Loucy (cell line): Measurements from ENCODE around the gene NUP214.

Experiments
- H2AFZ ChIP-seq: fragments of 200-600 bp; sonication (generic); 2 replicates; pipeline ENCODE4 v1.6.0; 2016; ENCODE audit warnings: antibody characterized with exemption, mild to moderate bottlenecking, low read length, moderate library complexity
- H3F3A ChIP-seq: fragments of 200-600 bp; 2 replicates; pipeline ENCODE4 v1.6.0; 2016; ENCODE audit warnings: antibody characterized with exemption, low read depth, mild to moderate bottlenecking
- H3K27me3 ChIP-seq: fragments of 200-600 bp; sonication (generic); 2 replicates; pipeline ENCODE4 v1.6.1; 2014; ENCODE audit warnings: low read length, mild to moderate bottlenecking; ENCODE audit not compliant: insufficient read depth, poor library complexity, severe bottlenecking
- H3K36me3 ChIP-seq: fragments of 200-600 bp; sonication (generic); 2 replicates; pipeline ENCODE4 v1.6.1; 2016; ENCODE audit warnings: low read length; ENCODE audit not compliant: insufficient read depth
- H3K4me1 ChIP-seq: fragments of 200-600 bp; sonication (generic); 2 replicates; pipeline ENCODE4 v1.5.1; 2014; ENCODE audit warnings: low read length, mild to moderate bottlenecking; ENCODE audit not compliant: insufficient read depth, poor library complexity, severe bottlenecking
- H3K4me2 ChIP-seq: fragments of 200-600 bp; sonication (generic); 2 replicates; pipeline ENCODE4 v1.6.0; 2014; ENCODE audit warnings: antibody characterized with exemption, low read length, low read depth, mild to moderate bottlenecking; ENCODE audit not compliant: poor library complexity, severe bottlenecking
- H3K4me3 ChIP-seq: fragments of 200-600 bp; sonication (generic); 2 replicates; pipeline ENCODE4 v1.5.1; 2014; ENCODE audit warnings: low read length, mild to moderate bottlenecking, mixed read lengths; ENCODE audit not compliant: poor library complexity, severe bottlenecking
- H3K79me2 ChIP-seq: fragments of 200-600 bp; sonication (generic); 2 replicates; pipeline ENCODE4 v1.6.1; 2014; ENCODE audit warnings: low read length; ENCODE audit not compliant: insufficient read depth
- H3K9ac ChIP-seq: fragments of 200-600 bp; sonication (generic); 2 replicates; pipeline ENCODE4 v1.6.0; 2014; ENCODE audit warnings: mild to moderate bottlenecking, low read depth, low read length, moderate library complexity; ENCODE audit not compliant: poor library complexity, severe bottlenecking
- H3K9me2 ChIP-seq: fragments of 200-600 bp; sonication (generic); replicated peaks from 2 replicates; pipeline ENCODE4 v1.6.1; 2016; ENCODE audit warnings: low read depth, low read length, mixed read lengths
- H3K9me3 ChIP-seq: fragments of 200-600 bp; sonication (generic); 2 replicates; pipeline ENCODE4 v1.6.1; 2014; ENCODE audit warnings: mild to moderate bottlenecking, antibody characterized with exemption, low read length, low read depth; ENCODE audit not compliant: insufficient read depth
- H4K20me1 ChIP-seq: fragments of 200-600 bp; sonication (generic); 2 replicates; pipeline ENCODE4 v1.6.0; 2014; ENCODE audit warnings: antibody characterized with exemption, low read length, mild to moderate bottlenecking; ENCODE audit not compliant: insufficient read depth, poor library complexity, severe bottlenecking
- EZH2phosphoT487 ChIP-seq: fragments of 200-600 bp; IDR thresholded peaks from 2 replicates; pipeline ENCODE4 v1.6.1; 2018; ENCODE audit warnings: antibody characterized with exemption, mild to moderate bottlenecking, moderate library complexity, borderline replicate concordance
- TF ChIP-seq, protein P1 (sequence below): fragments of 200-600 bp; sonication (generic); conservative IDR thresholded peaks from 2 replicates; pipeline ENCODE4 v1.5.1; 2014; ENCODE audit warnings: mild to moderate bottlenecking, antibody characterized with exemption, low read length

NUP214 gene

DNA sequence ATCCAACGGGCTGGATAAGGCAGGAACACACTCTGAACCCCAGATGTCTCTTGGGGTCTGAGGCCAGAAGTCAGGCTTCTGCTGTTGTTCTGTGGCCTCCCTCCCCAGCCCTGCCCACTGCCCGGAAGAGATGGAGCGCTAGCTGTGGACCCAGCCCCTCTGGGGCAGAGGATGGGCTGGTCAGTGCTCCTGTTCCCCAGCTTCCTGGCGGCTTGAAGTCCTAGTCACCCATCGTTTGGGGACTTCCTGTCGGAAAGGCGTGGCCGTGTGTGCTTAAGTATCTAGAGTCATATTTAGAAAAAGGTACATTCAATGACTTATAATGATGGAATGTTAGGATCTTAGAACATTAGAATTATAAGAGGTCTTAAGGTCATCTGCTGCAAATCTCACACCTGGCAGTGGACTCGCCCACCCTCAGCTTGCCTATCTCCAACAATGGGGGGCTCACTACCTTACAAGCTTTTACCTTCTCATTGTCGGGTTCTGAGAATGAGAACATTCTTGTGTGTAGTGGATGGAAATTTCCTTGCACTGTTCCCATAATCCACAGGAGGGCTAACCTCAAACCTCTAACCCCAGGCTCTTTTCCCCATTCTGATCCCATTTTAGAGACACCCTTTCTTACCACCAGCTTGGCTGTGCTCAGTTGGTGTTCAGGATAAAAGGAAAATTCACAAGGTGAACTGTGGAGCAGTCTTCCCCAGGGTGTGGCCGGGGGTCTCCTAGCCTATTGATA, 42.4 kb upstream of the NUP214 start:
- Histone ChIP-seq H3F3A (no peaks in the 10 kb centered on the region), H3K4me3 (no peak overlapping the region), H3K79me2 (no peaks in the 10 kb centered on the region), H3K36me3 (no peaks in the 10 kb centered on the region), H4K20me1 (no peaks in the 10 kb centered on the region), H3K27me3 (no peaks in the 10 kb centered on the region), H3K9me3 (no peaks in the 10 kb centered on the region), H3K4me1 (no peaks in the 10 kb centered on the region), H3K9ac (no peak overlapping the region), H2AFZ (no peak overlapping the region), H3K4me2 (no peak overlapping the region), H3K9me2 (no peaks in the 10 kb centered on the region)
- TF ChIP-seq, protein P1, sequence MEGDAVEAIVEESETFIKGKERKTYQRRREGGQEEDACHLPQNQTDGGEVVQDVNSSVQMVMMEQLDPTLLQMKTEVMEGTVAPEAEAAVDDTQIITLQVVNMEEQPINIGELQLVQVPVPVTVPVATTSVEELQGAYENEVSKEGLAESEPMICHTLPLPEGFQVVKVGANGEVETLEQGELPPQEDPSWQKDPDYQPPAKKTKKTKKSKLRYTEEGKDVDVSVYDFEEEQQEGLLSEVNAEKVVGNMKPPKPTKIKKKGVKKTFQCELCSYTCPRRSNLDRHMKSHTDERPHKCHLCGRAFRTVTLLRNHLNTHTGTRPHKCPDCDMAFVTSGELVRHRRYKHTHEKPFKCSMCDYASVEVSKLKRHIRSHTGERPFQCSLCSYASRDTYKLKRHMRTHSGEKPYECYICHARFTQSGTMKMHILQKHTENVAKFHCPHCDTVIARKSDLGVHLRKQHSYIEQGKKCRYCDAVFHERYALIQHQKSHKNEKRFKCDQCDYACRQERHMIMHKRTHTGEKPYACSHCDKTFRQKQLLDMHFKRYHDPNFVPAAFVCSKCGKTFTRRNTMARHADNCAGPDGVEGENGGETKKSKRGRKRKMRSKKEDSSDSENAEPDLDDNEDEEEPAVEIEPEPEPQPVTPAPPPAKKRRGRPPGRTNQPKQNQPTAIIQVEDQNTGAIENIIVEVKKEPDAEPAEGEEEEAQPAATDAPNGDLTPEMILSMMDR: no peak
- no peak for TF ChIP-seq EZH2phosphoT487

DNA sequence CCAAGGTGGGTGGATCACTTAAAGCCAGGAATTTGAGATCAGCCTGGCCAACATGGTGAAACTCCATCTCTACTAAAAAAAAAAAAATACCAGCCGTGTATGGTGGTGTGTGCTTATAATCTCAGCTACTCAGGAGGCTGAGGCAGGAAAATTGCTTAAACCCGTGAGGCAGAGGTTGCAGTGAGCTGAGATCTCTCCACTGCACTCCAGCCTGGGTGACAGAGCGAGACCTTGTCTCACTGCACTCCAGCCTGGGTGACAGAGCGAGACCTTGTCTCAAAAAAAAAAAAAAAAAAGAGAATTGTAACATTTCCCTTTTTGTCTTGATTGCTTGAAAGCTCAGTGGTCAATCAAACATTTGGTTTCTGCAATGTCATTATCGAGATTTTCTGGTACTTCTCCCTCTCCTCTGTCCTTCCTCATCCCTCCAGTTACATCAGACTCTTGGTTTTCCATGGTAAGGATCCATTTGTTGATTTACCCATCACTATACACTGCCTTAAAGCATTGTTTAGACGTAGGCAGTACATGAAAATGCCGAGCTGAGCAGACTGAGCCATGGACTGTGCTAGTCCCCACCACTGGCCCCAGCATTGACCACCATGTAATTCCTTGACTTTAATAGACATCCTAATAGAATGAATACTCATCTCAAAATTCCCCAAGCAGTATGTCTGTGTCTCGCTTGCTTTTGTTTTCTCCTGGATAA, 40.6 kb upstream of the NUP214 start:
- Histone ChIP-seq H4K20me1 (no peaks in the 10 kb centered on the region), H3K9me2 (no peaks in the 10 kb centered on the region), H3K4me1 (no peaks in the 10 kb centered on the region), H2AFZ (no peak overlapping the region), H3K4me2 (no peak overlapping the region), H3K79me2 (no peaks in the 10 kb centered on the region), H3K4me3 (no peak overlapping the region), H3K36me3 (no peaks in the 10 kb centered on the region), H3K27me3 (no peaks in the 10 kb centered on the region), H3K9me3 (no peaks in the 10 kb centered on the region), H3F3A (no peaks in the 10 kb centered on the region), H3K9ac (no peak overlapping the region)
- TF ChIP-seq, protein P1: no peak
- no peak for TF ChIP-seq EZH2phosphoT487

DNA sequence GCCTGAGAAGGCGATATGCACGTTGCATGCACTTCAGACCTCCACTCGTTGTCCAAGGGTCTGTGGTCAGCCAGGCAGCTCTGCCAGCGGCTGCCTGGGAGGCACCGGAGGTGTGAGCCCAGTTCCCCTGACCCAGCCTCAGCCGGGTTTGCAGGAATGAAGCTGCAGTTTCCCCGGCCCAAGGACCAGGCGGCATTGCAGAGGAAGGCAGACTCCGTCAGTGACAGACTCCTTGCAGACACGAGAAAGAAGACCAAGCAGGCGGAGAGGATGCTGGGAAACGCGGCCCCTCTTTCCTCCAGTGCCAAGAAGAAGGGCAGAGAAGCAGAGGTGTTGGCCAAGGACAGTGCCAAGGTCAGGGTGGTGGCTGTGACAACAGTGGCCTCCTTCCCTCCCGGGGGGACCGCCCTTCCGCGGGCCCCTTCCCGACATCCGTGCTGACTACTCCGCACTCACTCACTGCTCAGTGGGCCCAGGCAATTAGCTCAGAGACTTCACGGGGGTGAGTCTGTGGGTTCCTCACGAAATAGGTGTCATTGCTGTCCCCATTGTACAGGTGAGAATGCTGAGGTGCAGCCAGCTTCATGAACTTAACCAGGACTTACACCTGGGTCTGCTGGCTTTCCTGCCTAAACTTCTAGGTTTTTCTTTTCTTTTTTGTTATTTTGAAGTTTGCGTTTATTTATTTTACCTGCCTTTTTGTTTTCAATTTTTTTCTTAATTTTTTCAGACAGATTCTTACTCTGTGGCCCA, 39.8 kb upstream of the NUP214 start:
- Histone ChIP-seq H3K4me3 (no peak overlapping the region), H3K27me3 (no peaks in the 10 kb centered on the region), H3K4me2 (no peak overlapping the region), H3K36me3 (no peaks in the 10 kb centered on the region), H3K9ac (no peak overlapping the region), H3F3A (no peaks in the 10 kb centered on the region), H2AFZ (no peak overlapping the region), H3K79me2 (no peaks in the 10 kb centered on the region), H3K9me2 (no peaks in the 10 kb centered on the region), H3K4me1 (no peaks in the 10 kb centered on the region), H3K9me3 (no peaks in the 10 kb centered on the region), H4K20me1 (no peaks in the 10 kb centered on the region)
- TF ChIP-seq EZH2phosphoT487: no peak
- TF ChIP-seq, protein P1: no peak
